NCI-H526 treated with DMSO at 0.1 percent for 48 hours (cell line): Measurements from ENCODE around the gene HECW1.
"Not testable (repeated sequence)": the region's sequence is repeated elsewhere in the genome, so short reads cannot be mapped to it uniquely, and the experiment has no call there.

Source experiments
- DNase-seq: peaks from one replicate; lab custom pipeline; 2025; lab: John Stamatoyannopoulos, UW

HECW1 gene

DNA sequence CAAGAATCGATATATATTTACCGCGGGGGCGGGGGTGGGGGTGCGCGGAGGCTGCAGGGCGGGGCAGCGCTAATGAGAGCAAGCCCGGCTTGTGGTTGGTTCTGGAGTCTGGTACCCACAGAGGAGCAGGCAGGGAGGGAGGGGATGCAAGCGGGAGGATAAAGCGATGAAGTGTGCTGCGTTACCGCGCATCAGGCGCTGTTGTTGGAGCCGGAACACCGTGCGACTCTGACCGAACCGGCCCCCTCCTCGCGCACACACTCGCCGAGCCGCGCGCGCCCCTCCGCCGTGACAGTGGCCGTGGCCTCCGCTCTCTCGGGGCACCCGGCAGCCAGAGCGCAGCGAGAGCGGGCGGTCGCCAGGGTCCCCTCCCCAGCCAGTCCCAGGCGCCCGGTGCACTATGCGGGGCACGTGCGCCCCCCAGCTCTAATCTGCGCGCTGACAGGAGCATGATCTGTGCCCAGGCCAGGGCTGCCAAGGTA lies at the start of gene HECW1:
TSS of gene HECW1 (plus strand) at position 189 of the 482 bp plus-strand sequence. CDS start 131,259 bp downstream, outside the sequence.
- DNase-seq = no peak

DNA sequence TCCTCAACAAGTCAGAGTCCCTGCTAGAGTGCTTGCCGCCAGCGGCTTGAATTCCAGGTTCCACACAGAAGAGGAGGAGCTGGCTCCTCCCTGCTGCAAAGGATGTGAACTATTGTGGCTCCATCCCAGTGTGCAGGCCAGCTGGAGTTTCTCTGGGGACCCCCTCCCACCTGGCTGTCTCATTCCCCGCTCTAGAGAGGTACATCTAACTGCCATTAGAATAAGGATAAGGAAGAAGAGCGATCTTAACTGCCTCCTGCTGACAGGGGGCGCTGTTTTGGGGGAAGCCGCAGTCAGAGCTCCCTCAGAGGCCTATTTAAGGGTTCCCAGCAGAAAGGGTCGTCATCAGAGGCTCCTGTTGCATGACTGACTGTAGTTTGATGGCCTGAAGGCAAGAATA lies 40.8 kb upstream of the HECW1 start:
- no peak for DNase-seq

DNA sequence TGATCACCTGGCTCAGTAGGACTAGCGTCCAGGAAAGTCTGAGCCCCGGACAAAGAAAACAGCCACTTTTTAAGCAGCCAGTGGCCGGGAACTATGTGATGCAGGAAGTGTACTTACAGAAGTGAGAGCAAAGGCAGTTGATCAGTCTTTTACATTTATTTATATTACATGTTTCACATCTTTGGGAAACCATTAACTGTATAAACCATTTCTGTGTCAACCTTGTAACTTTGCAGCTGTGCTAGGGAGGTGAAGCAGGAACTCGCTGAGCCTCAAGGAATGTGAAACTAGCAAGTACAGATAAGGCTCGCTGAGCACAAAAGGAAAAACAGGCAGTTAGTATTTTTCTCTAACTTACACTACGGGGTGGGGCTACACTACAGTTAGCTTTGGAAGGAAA lies 39.9 kb upstream of the HECW1 start:
- DNase-seq = no peak

DNA sequence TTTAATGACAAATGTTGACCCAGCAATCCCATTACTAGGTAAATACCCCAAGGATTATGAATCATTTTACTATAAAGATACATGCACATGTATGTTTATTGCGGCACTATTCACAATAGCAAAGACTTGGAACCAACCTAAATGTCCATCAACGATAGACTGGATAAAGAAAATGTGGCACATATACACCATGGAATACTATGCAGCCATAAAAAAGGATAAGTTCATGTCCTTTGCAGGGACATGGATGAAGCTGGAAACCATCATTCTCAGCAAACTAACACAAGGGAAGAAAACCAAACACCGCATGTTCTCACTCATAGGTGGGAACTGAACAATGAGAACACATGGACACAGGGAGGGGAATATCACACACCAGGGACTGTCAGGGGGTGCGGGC lies 38.6 kb upstream of the HECW1 start:
- not testable (repeated sequence) for DNase-seq

DNA sequence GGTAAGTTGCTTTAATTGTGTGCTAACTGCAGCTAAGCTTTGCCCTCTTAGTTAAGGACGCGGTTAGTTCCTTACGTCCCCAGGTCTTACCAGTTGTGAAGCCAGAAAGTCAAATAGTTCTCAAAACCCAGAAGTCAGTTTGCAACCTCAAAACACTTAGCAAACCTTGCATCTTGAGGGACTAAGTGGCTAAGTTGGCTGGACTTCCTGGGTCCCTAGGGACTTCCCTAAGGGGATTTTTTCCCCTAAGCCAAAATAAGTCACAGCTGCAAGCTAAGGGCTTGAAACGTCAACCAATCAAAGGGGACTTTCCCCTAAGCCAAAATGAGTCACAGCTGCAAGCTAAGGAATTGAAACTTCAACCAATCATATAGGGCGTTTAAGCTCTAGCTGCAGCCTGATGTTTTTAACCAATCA lies 36.2 kb upstream of the HECW1 start:
- DNase-seq = no peak

DNA sequence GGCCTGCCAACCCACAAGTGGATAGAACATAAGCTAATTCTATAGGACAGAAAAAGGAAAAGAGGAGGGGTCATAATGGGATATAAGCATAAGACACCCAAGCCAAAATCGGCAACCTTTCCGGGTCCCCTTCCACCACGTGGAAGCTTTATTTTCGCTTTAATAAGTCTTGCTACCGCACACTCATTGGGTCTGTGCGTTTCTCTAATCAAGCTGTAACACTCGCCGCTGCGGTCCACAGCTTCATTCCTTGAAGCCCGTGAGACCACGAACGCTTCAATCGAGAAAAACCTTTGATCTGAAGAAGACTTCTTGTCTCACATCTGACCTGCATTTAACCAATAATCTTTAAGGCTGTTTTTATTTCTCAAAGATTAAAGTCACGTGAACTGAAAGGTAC lies 35.8 kb upstream of the HECW1 start:
- no peak for DNase-seq

DNA sequence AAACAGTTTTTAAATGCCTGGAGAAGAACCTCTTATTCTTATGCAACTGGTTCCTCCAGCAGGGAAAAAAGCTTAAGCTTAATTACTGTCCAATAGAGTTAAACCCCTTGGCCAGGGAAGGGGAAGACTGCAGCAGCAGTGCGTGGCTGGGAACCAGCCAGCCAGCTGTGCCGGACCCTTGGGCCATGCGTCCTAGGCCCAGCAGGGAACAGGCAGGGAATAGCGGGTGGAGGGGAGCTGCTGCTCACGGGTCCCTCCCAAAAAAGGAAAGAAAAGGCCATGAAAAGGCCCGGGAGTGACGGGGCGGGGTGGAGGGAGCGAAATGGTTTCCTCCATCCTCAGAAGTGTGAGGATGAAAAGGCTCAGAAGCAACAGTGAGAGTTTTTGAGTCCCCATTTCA lies 35.2 kb upstream of the HECW1 start:
- DNase-seq = no peak

DNA sequence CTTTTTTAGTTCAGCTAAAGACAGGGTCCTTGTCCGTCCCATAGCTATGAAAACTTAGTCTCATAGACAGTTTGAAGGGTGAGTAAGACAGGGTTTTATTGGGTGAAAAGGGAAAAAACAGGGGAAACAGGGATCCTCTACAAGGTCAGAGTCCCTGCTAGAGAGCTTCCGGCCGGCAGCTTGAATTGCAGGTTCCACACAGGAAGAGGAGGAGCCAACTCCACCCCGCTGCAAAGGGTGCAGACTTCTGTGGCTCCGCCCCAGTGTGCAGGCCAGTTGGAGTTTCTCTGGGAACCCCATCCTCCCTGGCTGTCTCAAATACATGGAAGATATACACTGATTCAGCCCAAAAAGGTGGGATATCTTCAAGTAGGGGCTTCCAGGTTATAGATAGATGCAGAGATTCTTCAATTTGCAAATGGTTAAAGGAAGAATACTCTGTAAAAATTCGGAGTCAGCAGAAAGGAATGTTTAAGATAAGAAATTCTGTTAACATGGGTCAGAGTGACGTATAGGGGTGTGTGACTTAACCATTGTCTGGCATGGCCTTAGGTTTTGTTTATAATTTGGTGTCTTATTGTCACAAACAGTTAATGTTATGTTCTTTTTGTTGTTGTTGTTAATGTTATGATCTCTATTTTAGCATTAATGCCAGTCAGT lies 34.6 kb upstream of the HECW1 start:
- no peak for DNase-seq

DNA sequence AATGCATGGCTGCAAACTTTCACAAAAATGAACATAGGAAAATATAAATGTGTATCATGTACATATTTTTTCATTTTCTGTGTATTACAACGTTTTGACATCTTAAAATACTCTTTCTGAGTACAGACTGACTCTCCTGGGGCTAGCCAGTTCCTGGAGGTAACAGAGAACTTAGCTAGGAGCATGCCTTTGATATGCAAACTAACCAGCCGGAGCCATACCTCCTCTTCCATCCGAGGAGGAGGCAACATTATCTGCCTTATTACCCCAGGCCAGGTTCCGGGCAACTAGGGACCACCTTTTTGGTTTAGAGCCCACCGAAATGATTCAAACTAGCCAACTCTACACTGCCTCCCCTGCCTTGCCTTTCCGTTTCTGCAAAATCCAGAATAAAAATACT lies 33.7 kb upstream of the HECW1 start:
- DNase-seq = no peak

DNA sequence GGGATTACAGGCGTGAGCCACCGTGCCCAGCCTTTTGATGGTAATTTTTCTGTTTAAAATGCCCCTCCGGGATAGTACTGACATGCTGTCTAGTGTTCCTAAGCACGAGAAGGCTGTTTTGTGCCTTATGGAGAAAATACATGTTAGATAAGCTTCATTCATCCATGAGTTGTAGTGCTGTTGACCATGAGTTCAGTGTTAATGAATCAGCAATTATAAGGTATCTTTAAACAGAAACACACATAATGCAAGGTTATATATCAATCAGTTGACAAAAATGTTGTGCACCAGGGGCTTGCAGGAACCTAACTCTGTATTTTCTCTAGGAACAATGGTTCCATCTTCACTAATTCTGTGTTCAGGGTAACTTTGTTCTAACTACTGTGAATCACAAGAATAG lies 30.8 kb upstream of the HECW1 start:
- no peak for DNase-seq

DNA sequence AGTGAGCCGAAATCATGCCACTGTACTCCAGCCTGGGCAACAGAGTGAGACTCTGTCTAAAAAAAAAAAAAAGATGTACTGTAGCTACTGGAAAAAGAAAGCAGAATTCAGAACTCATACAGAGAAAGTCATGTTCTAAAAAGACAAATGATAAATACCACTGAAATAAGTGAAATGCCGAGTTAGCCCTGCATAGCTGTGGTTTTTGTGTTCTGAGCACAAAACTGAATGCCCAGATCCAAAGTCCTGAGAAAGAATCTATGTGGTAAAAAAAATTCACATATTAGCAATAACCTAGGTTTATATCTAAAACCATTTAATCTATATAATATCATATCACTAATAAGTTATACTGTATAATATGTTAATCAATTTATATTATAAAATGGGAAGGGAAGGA lies 29.3 kb upstream of the HECW1 start:
- DNase-seq = no peak

DNA sequence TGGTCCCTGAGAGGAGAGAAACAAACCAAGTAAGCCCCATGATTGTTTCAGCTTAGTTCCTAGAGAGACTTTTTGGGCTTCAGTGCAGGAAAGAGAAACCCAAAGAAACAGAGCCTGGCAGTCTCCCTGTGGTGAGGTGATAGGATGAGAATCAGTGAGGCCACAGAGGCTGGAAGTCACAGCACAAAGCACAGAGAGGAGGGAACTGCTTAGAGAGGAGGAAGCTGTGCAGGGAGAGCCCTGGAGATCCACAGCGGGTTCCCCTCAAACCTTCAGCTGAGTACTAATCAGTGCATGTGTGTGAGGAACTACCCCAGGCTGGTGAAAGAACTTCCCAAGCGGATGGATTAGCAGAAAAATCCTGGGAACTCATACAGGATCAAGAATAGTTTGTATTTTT lies 27.4 kb upstream of the HECW1 start:
- DNase-seq = no peak

DNA sequence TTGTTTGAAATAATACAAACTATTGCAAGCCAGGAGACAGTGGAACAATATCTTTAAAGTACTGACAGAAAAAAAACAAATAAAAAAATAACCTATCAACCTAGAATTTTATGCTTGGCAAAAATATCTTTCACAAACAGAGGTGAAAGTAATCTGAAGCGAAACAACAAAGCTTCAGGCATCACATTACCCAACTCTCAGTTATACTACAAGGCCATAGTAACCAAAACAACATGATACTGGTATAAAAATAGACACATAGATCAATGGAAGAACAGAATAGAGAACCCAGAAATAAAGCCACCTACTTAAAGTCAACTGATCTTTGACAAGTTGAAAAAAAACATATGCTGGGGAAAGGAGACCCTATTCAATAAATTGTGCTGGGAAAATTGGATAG lies 26.5 kb upstream of the HECW1 start:
- DNase-seq = no peak

DNA sequence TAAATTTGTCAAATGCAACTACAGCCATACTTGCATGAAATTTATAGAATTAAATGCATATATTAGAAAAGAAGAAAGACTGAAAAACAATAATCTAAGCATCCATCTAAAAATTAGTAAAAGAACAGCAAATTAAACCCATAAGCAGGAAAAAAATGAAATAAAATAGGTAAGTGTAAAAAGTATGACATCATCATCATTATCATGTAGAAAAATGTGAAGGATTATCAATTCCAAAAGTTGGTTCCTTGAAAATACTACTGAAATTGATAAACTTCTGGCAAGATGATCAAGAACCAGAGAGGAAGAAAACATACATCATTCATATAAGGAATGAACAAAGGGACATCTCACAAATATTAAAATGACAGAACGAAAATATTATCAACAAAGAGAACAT lies 19.6 kb upstream of the HECW1 start:
- no peak for DNase-seq

DNA sequence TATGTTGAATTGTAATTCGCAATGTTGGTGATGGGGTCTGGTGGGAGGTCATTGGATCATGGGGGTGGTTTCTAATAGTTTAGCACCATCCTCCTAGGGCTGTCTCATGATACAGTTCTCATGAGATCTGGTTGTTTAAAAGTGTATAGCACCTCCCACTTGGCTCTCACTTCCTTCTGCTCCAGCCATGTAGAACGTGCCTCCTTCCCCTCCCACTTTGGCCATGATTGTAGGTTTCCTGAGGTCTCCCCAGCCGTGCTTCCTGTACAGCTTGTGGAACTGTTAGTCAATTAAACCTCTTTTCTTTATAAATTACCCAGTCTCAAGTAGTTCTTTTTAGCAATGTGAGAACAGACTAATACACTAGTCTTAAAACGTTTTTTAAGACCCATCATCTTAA lies 15.6 kb upstream of the HECW1 start:
- no peak for DNase-seq

DNA sequence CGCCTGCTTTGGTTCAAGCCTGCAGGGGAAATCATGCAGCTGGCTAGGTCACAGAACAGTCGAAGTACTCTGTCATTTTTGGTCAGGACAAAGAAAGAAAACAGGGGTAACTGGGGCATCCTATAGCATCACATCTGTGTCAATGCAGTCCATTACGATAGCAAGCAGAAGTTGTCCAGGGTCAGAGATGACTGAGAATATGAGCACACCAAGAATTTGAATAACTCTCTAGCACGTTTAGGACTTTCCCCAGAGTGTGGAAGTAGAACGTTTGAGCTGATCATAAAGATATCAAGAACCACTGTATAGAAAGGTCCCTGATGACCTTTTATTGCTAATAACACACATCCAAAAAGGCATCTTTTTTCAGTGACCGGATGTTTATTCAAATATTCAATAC lies 12.7 kb upstream of the HECW1 start:
- no peak for DNase-seq

DNA sequence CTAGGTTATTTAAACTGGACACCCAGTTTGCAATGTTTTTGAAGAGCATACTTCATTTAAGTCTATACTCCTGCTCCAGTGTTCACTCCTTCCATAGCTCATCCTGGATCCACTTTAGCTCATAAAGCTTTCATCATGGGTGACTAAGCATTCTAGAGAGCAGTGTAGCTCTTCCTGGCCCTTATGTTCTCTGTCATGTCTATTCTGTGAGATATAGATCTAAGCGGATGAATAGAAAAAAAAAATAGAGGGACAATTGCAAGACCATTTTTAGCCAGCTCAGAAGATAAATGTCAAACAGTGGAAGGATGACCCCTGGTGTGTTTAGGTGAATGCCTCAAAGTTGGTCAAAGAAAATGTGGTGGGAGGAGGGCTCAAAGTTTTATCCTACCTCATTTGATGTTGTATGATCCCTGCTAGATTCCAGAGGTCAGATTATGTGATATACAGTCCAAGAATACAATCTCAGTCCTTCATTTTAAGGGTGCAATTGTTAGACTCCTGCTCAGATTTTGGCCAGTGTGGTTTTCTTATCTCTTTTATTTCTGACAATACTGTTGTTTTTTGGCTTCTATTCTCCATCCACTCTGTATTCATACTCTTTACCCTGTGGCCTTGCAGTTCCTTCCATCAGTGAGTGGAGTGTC lies 7.5 kb upstream of the HECW1 start:
- DNase-seq = no peak

DNA sequence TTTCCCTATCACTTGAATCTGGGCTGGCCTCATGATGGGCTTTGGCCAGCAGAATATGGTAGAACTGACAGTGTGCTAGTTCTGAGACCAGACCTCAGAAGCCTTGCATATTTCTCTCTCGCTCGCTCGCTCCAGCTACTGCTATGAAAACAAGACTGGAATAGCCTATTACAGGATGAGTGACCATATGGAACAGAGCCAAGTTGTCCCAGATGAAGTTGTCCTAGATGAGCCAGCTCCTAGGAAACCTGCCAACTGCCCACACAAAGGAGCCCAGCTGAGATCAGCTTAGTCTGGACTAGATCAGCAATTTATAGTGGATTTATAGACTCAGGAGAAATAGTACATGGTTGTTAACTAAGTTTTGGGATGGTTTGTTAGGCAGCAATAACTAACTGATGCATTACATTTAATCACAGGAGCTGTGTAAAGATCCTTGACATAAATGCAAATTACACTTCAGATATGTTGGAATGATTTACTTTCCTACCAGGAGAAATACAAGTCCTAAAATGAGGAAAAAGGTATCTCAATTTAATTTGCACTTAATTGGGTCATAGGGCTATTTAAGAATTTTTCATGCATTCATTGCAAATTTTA lies 6.8 kb upstream of the HECW1 start:
- no peak for DNase-seq

DNA sequence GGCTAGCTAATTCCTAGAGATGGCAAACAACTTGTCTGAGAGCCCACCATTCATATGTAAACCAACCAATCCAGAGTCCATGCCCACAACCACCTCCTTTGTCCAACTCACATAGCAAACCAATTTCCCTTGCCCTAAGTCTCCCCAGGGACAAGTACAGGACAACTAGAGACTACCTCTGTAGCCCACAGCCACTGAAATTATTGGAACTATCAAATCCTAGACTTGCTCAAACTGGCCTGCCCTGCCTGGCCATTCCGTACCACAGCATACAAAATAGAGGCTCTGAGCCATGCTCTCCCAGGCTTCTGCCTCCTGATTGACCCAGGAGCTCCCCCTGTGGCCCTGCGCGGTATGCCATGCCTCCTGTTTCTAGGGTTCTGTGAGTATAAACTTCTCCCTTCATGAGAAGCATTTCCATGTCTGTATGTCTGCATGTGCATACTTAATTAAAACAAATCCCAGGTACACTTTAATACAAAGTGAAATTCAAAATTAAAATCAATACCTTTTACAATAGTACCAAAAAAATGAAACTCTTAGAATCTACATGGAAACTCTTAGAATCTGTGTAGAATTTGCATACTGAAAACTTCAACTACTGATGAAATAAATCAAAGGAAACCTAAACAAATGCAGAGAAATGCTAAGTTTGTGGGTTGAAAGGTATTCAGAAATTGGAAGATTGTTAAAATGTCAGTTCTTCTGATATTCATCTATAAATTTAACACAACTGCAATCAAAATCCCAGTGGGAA lies 4.0 kb upstream of the HECW1 start:
- DNase-seq = no peak

DNA sequence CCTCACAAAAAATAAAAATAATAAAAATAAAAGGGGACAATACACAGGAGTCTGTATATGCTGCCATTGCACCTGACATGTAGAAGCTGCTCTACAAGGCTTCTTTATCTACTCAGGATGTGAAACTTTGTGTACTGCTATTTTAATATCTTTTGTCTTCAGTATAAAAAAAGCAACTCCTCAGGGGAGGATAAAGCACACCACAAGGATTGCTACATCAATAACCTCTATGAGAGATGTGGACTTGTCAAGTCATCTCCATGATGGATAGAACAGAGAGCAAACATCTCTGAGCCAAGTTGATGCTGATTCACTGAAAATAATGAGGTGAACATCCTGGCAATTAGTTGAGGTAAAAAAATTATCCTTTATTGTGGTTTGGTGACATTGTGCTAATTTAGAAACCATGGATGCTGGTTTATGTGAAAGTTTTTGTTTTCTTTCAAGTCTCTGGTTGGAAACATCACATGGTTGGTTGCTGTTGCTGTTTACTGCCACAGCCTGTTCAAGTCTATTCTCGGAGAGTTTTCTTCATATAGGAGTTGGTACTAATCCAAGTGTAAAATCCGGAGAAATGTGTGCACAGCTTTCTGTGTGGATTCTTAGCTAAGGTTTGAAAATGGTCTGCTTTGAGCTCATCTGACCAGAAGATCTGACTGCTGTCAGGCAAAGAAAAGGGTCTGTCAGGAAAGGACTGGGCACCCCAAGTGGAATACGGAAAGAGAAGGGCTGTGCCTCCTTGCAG lies 1.5 kb upstream of the HECW1 start:
- no peak for DNase-seq

DNA sequence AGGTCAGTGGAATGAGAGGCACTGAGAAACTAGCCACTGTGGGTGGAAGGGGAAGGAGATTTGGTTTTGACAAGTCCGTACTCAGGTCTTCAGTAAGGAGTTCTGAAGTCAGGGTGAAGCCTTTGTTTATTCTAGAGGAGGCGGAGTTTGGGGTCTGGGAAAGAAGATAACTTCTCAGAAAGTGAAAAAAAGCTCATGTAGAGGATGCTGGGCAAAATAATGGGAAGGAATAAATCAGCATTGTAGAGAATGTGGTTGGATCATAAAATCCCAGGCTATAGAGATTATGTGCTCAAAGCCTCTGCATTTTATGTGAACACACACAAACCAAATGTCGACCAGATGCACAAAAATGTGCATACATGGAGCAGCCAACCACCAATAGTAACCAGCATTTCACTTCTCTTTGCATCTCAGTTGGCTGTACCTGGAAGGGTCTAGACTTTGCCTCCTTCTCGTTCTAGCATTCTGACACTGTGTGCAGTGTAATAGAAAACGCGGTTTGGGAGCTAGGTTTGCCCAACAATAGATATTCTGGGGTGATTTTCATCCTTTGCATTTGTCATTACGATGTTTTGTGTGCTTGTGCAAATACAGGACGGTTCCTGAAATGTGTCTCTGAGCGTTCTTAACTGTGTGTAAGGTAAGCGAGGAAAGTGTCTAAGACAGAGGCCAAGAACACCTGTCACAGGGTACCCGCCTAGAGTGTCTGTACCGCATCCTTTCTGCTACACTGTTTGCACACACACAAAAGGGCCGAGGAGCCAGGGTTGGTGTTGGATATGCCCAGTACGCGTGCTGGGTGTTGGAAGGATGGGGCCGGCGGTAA lies 603 bp upstream of the HECW1 start:
- no peak for DNase-seq
